Measurements from ENCODE around the gene RPP25L. TPM values are rescaled to one million over a fixed set of nuclear protein-coding genes. Genes with fewer than 3 reads are reported as not detected.

Gene RPP25L
- total and polyA plus RNA-seq, 3 experiments from 2014 or later: 34.5 to 39.0 (median 35.9) TPM

DNA sequence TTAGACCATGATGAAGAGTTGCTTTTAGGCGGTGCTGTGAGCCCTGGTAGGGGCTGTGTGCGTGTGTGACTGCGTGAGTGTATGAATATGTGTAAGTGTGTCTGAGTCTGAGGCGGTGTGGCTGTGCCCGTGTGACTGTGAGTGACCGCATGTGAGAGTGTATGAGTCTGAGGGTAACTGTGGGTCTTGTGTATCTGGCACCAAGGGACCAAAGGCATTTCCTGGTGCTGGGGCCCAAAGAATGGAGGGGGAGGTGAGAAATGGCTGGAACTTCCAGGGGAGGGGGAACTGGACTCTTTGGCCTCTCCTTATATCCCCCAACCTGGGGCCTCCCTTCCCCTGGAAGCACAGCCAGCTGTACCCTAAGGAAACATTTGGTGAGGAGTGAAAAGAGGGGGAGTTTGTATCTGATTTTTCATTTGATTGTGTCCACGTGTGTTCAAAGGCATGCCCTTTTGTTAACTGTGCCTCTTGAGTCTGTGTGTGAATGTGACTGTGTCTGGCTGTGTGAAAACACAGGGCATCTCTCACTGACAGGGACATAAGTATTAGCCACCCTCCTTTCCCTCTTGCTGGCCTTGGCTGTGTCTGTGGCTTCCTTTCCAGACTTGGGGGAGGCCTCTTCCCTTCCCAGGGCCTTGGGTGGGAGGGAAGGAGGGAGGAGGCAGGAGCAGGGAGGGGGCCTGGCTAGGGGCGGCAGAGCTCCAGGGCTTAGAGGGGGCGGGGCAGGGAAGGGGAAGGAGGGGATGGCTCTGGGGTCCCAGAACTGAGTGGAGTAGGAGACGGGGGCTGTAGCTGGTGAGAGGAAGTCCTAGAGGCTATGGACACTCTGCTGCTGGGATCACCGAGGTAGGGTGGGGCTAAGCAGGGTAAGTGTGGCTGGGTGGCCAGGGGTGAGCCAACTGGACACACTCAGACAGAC lies 41.5 kb upstream of the RPP25L start:
- Histone ChIP-seq H3K36me3 (ENCODE audit: insufficient read depth, low read length) (peaks cover 16% of the 10 kb centered on the region), H3K4me3 (ENCODE audit: low read length) (no peak overlapping the region), H3K27me3 (ENCODE audit: insufficient read depth, low read length, poor library complexity, severe bottlenecking) (no peaks in the 10 kb centered on the region), H3K27ac (ENCODE audit: low read depth, low read length) (no peak overlapping the region), H3K4me1 (ENCODE audit: insufficient read depth, low read length) (peaks cover 19% of the 10 kb centered on the region), H3K9me3 (ENCODE audit: low read length) (no peaks in the 10 kb centered on the region)
- H3K4me3 Mint-ChIP-seq: no peak overlapping the region
- H3K4me1 Mint-ChIP-seq: peaks cover 22 to 42% (median 27%) of the 10 kb centered on the region in 3 donors
- H3K27me3 Mint-ChIP-seq: peaks cover 0 to 3% of the 10 kb centered on the region in 2 donors
- H3K36me3 Mint-ChIP-seq: peaks cover 1 to 34% (median 3%) of the 10 kb centered on the region in 3 donors
- POLR2A ChIA-PET: no interaction called here
- H3K27ac Mint-ChIP-seq: peak overlapping the region in 6 of 8 donors; percentile 11 to 69 (median 46)
- CTCF ChIA-PET: interaction anchor here (0.6 to 7.6 kb wide), 3 partner anchors 12 to 28 kb away, joined by 3 to 54 read pairs (median 3); a partner anchor contains a TSS
- H3K9me3 Mint-ChIP-seq: no peaks in the 10 kb centered on the region
- no peak for DNase-seq

DNA sequence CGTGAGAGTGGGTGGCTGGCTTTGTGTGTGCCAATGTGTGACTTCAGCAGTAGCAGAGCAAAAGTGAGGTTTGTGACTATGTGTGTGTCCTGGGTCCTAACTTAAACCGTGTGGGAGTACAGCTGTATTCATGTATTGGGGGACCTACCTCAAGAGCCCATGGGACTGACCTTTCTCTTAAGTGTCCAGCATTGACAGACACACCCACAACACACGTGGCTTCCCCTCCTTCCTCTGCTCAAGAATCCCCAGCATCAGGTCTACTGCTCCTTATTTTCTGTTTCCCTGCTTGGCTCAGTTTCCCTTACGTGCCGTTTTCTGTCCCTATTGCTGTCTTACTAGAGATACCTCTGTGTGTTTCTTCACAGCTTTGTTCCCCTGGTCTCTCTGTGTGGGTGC lies 40.7 kb upstream of the RPP25L start:
- Histone ChIP-seq H3K4me3 (ENCODE audit: low read length) (no peak overlapping the region), H3K27ac (ENCODE audit: low read depth, low read length) (peak overlapping the region; percentile 13), H3K36me3 (ENCODE audit: insufficient read depth, low read length) (peaks cover 19% of the 10 kb centered on the region), H3K9me3 (ENCODE audit: low read length) (no peaks in the 10 kb centered on the region), H3K27me3 (ENCODE audit: insufficient read depth, low read length, poor library complexity, severe bottlenecking) (no peaks in the 10 kb centered on the region), H3K4me1 (ENCODE audit: insufficient read depth, low read length) (peaks cover 27% of the 10 kb centered on the region)
- no peaks in the 10 kb centered on the region for H3K9me3 Mint-ChIP-seq
- peaks cover 30 to 50% (median 35%) of the 10 kb centered on the region in 3 donors for H3K4me1 Mint-ChIP-seq
- H3K27ac Mint-ChIP-seq: peak overlapping the region; percentile 0 to 89 (median 54)
- H3K36me3 Mint-ChIP-seq: peaks cover 4 to 43% (median 6%) of the 10 kb centered on the region in 3 donors
- ChIA-PET CTCF (interaction anchor here (1.1 to 7.6 kb wide), 2 partner anchors 12 to 14 kb away, joined by 3 to 54 read pairs; a partner anchor contains a TSS), POLR2A (interaction anchor here (1.1 kb wide), 1 partner anchor 15 kb away, joined by 3 read pairs; the partner anchor contains the start of gene SIGMAR1)
- DNase-seq: no peak
- H3K4me3 Mint-ChIP-seq: no peak overlapping the region
- peaks cover 0 to 3% of the 10 kb centered on the region in 2 donors for H3K27me3 Mint-ChIP-seq

- ChIA-PET CTCF (interaction anchor here (1.7 to 7.6 kb wide), 2 partner anchors 13 to 39 kb away, joined by 3 to 54 read pairs; a partner anchor contains a TSS), POLR2A (interaction anchor here (1.1 kb wide), 1 partner anchor 15 kb away, joined by 3 read pairs; the partner anchor contains the start of gene SIGMAR1)
- Mint-ChIP-seq H3K4me1 (peaks cover 36 to 55% (median 41%) of the 10 kb centered on the region in 3 donors), H3K9me3 (no peaks in the 10 kb centered on the region), H3K27me3 (peaks cover 0 to 3% of the 10 kb centered on the region in 2 donors), H3K36me3 (peaks cover 4 to 48% (median 6%) of the 10 kb centered on the region in 3 donors), H3K4me3 (peak within 1 kb of the TSS in 2 of 7 donors; percentile 3 to 58), H3K27ac (peak within 1 kb of the TSS; percentile 0 to 89 (median 62))
- peak within 1 kb of the TSS; percentile 40 for H3K27ac ChIP-seq (ENCODE audit: low read depth, low read length)
- peaks cover 32% of the 10 kb centered on the region for H3K4me1 ChIP-seq (ENCODE audit: insufficient read depth, low read length)
- no peak within 1 kb of the TSS for H3K4me3 ChIP-seq (ENCODE audit: low read length)
- H3K9me3 ChIP-seq (ENCODE audit: low read length): no peaks in the 10 kb centered on the region
- DNase-seq: no peak
- no peaks in the 10 kb centered on the region for H3K27me3 ChIP-seq (ENCODE audit: insufficient read depth, low read length, poor library complexity, severe bottlenecking)
- peaks cover 19% of the 10 kb centered on the region for H3K36me3 ChIP-seq (ENCODE audit: insufficient read depth, low read length)
These were observed 40.1 kb upstream of the RPP25L start, which contains the start of gene IL11RA for GRCh38 chr9:34651876-34652601. TSS of gene IL11RA (plus strand) at chr9:34652185. CDS start at chr9:34655218, 3,033 bp downstream.

DNA sequence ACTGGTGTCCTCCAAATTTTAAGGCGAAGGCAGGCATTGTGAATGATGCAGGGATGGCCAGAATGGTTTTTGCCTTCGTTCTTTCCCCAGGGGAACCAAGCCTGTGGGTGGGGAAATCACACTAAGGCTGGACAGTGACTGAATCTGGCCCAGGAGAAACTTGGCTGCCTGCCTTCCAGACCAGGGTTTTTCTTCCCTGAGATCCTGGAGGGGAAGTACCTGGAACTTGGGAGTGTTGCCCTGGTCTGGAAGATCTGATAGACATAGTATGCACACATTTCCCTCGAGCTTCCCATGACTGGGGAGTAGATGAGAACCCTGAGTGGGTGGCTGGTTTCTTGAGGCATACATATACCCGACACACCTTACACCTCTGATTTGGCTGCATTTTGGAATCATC lies 39.4 kb upstream of the RPP25L start:
- H3K36me3 ChIP-seq (ENCODE audit: insufficient read depth, low read length): peaks cover 19% of the 10 kb centered on the region
- peaks cover 0 to 3% of the 10 kb centered on the region in 2 donors for H3K27me3 Mint-ChIP-seq
- peaks cover 40 to 62% (median 45%) of the 10 kb centered on the region in 3 donors for H3K4me1 Mint-ChIP-seq
- H3K4me3 Mint-ChIP-seq: no peak overlapping the region
- no peak overlapping the region for H3K4me3 ChIP-seq (ENCODE audit: low read length)
- H3K27ac ChIP-seq (ENCODE audit: low read depth, low read length): peak overlapping the region; percentile 40
- H3K36me3 Mint-ChIP-seq: peaks cover 4 to 55% (median 6%) of the 10 kb centered on the region in 3 donors
- CTCF ChIA-PET: interaction anchor here (1.7 to 7.6 kb wide), 2 partner anchors 14 to 38 kb away, joined by 3 to 54 read pairs; a partner anchor contains a TSS
- DNase-seq: no peak
- H3K4me1 ChIP-seq (ENCODE audit: insufficient read depth, low read length): peaks cover 34% of the 10 kb centered on the region
- H3K27ac Mint-ChIP-seq: peak overlapping the region in 3 of 8 donors; percentile 15 to 68 (median 61)
- no peaks in the 10 kb centered on the region for H3K27me3 ChIP-seq (ENCODE audit: insufficient read depth, low read length, poor library complexity, severe bottlenecking)
- H3K9me3 Mint-ChIP-seq: no peaks in the 10 kb centered on the region
- POLR2A ChIA-PET: interaction anchor here (1.3 kb wide), 1 partner anchor 31 kb away, joined by 3 read pairs; the partner anchor contains the start of gene DCTN3
- H3K9me3 ChIP-seq (ENCODE audit: low read length): no peaks in the 10 kb centered on the region

GRCh38 chr9:34650816-34651215 lies 38.9 kb upstream of the RPP25L start:
- no peaks in the 10 kb centered on the region for H3K9me3 Mint-ChIP-seq
- H3K27ac ChIP-seq (ENCODE audit: low read depth, low read length): no peak overlapping the region
- H3K36me3 Mint-ChIP-seq: peaks cover 4 to 55% (median 6%) of the 10 kb centered on the region in 3 donors
- no peak for DNase-seq
- no peaks in the 10 kb centered on the region for H3K27me3 ChIP-seq (ENCODE audit: insufficient read depth, low read length, poor library complexity, severe bottlenecking)
- no peak overlapping the region for H3K4me3 ChIP-seq (ENCODE audit: low read length)
- peaks cover 0 to 3% of the 10 kb centered on the region in 2 donors for H3K27me3 Mint-ChIP-seq
- H3K4me1 Mint-ChIP-seq: peaks cover 44 to 67% (median 50%) of the 10 kb centered on the region in 3 donors
- H3K36me3 ChIP-seq (ENCODE audit: insufficient read depth, low read length): peaks cover 19% of the 10 kb centered on the region
- H3K9me3 ChIP-seq (ENCODE audit: low read length): no peaks in the 10 kb centered on the region
- peak overlapping the region in 2 of 8 donors; percentile 19 to 27 for H3K27ac Mint-ChIP-seq
- POLR2A ChIA-PET: interaction anchor here (1.3 kb wide), 1 partner anchor 31 kb away, joined by 3 read pairs; the partner anchor contains the start of gene DCTN3
- CTCF ChIA-PET: interaction anchor here (0.7 to 7.6 kb wide), 3 partner anchors 14 to 52 kb away, joined by 3 to 54 read pairs (median 3); a partner anchor contains a TSS
- peaks cover 39% of the 10 kb centered on the region for H3K4me1 ChIP-seq (ENCODE audit: insufficient read depth, low read length)
- H3K4me3 Mint-ChIP-seq: no peak overlapping the region

GRCh38 chr9:34648673-34649072 lies 36.8 kb upstream of the RPP25L start:
- peak overlapping the region in 5 of 7 donors; percentile 37 to 64 (median 59) for H3K4me3 Mint-ChIP-seq
- H3K4me3 ChIP-seq (ENCODE audit: low read length): no peak overlapping the region
- POLR2A ChIA-PET: interaction anchor here (3.3 kb wide), 1 partner anchor 12 kb away, joined by 66 read pairs; the partner anchor contains the start of gene SIGMAR1

DNA sequence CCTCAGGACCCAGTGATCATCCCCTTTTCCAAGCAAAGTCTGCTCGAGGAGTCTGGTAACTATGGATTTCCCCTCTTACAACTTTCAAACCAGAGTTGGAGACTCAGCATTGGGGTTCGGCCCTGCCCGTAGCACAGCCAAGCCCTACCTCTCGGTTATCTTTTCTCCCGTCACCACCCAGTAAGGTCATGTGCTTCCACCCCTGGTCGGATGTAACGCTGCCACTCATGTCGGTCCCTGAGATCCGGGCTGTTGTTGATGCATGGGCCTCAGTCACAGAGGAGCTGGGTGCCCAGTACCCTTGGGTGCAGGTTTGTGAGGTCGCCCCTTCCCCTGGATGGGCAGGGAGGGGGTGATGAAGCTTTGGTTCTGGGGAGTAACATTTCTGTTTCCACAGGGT lies 35.8 kb upstream of the RPP25L start:
- Histone ChIP-seq H3K36me3 (ENCODE audit: insufficient read depth, low read length) (peaks cover 19% of the 10 kb centered on the region), H3K4me1 (ENCODE audit: insufficient read depth, low read length) (peaks cover 34% of the 10 kb centered on the region), H3K9me3 (ENCODE audit: low read length) (no peaks in the 10 kb centered on the region), H3K27me3 (ENCODE audit: insufficient read depth, low read length, poor library complexity, severe bottlenecking) (no peaks in the 10 kb centered on the region), H3K27ac (ENCODE audit: low read depth, low read length) (peak overlapping the region; percentile 83), H3K4me3 (ENCODE audit: low read length) (peak overlapping the region; percentile 95)
- Mint-ChIP-seq H3K36me3 (peaks cover 4 to 55% (median 6%) of the 10 kb centered on the region in 3 donors), H3K27ac (peak overlapping the region; percentile 72 to 93 (median 90)), H3K4me3 (peak overlapping the region; percentile 90 to 97 (median 93)), H3K27me3 (no peaks in the 10 kb centered on the region), H3K4me1 (peaks cover 37 to 53% (median 46%) of the 10 kb centered on the region in 3 donors), H3K9me3 (no peaks in the 10 kb centered on the region)
- CTCF ChIA-PET: interaction anchor here (0.7 to 8.6 kb wide), 8 partner anchors 9 to 55 kb away, joined by 3 to 141 read pairs (median 16); partner anchors contain the start of genes CCL27 and SIGMAR1
- POLR2A ChIA-PET: interaction anchor here (0.6 to 3.3 kb wide), 3 partner anchors 11 to 17 kb away, joined by 3 to 66 read pairs (median 20); partner anchors contain the start of gene SIGMAR1
- DNase-seq: no peak

More at GRCh38 chr9:34648673-34649072, 36.8 kb upstream of the RPP25L start:
- Histone ChIP-seq H3K36me3 (ENCODE audit: insufficient read depth, low read length) (peaks cover 19% of the 10 kb centered on the region), H3K27ac (ENCODE audit: low read depth, low read length) (no peak overlapping the region), H3K27me3 (ENCODE audit: insufficient read depth, low read length, poor library complexity, severe bottlenecking) (no peaks in the 10 kb centered on the region), H3K9me3 (ENCODE audit: low read length) (no peaks in the 10 kb centered on the region), H3K4me1 (ENCODE audit: insufficient read depth, low read length) (peaks cover 39% of the 10 kb centered on the region)
- H3K27ac Mint-ChIP-seq: peak overlapping the region in 5 of 8 donors; percentile 37 to 92 (median 84)
- no peaks in the 10 kb centered on the region for H3K27me3 Mint-ChIP-seq
- H3K4me1 Mint-ChIP-seq: peaks cover 43 to 62% (median 52%) of the 10 kb centered on the region in 3 donors
- CTCF ChIA-PET: interaction anchor here (0.8 to 8.6 kb wide), 5 partner anchors 12 to 54 kb away, joined by 3 to 141 read pairs (median 27); partner anchors contain the start of genes CCL27 and SIGMAR1
- no peaks in the 10 kb centered on the region for H3K9me3 Mint-ChIP-seq
- H3K36me3 Mint-ChIP-seq: peaks cover 4 to 55% (median 6%) of the 10 kb centered on the region in 3 donors
- no peak for DNase-seq

Measured in CD8-positive, alpha-beta memory T cell (primary cell).